ENCODE results near the gene ADAM8. TPM values are rescaled to one million over a fixed set of nuclear protein-coding genes. Genes with fewer than 3 reads are reported as not detected.

The ADAM8 gene
- 1 to 10 TPM; 3.7 to 5.5 TPM for total RNA-seq
- 1.7 TPM for polyA plus RNA-seq (2013, experiment 1 of 2)
- polyA plus RNA-seq (2013, experiment 2 of 2) = 1.2 TPM
- long read RNA-seq, experiment 1 = 0 reads
- long read RNA-seq, experiment 2, partial matches to known transcripts = 2 of 8 reads
- long read RNA-seq, experiment 2, other reads (novel, unspliced or antisense) = 3 of 8 reads
- long read RNA-seq, experiment 3, partial matches to known transcripts = 0 of 6 reads
- long read RNA-seq, experiment 3, other reads (novel, unspliced or antisense) = 3 of 6 reads
- long read RNA-seq, experiment 4 = 0 reads

DNA sequence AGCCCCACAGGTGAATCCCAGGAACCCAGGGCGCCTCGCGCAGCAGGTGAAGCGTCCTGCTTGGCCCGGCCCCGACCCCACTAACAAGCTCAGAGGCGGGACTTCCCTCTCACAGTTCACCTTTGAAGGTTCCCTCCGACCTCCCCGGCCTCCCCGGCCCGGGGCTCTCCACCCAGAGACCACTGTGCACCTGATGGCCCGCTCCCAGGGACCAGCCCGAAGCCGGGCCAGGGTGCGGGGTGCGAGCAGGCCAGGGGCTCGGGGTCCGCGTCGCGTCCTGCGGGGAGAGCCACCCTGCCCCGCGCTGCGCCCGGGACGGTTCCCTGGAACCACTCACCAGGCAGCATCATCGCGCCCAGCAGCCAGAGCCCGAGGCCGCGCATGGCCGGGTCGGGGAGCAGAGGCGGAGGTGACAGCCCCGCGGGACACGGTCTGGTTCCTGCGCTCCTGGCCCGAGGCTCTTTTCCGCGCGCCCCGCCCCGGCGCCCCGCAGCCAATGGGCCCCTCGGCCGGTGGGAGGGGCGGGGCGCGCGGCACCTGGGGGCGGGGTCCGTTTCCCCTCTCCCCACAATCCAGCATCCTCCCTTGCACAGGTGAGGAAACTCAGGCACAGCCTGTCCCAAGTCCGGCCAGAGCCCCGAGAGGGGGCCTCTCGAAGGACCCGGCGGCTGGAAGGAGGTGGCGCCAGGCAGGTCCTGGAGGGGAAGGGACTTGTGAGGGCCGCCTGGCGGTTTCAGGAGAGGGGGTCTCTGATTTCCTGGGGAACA is at the start of gene ADAM8:
Gene ADAM8 (minus strand): TSS at position 434 of the 767 bp plus-strand sequence. CDS start 51 bp downstream, at position 383.
- Mint-ChIP-seq H3K9me3 (no peaks in the 10 kb centered on the region), H3K27ac (no peak within 1 kb of the TSS), H3K27me3 (ENCODE audit: insufficient read depth) (peaks cover 6% of the 10 kb centered on the region), H3K4me3 (peak within 1 kb of the TSS; percentile 34), H3K4me1 (no peaks in the 10 kb centered on the region), H3K36me3 (ENCODE audit: low read depth) (no peaks in the 10 kb centered on the region)
- Histone ChIP-seq H3K27ac (ENCODE audit: low read depth, low read length) (no peak within 1 kb of the TSS), H3K36me3 (ENCODE audit: control insufficient read depth, insufficient read depth, low read length) (peaks cover 5% of the 10 kb centered on the region), H3K4me3 (ENCODE audit: low read length) (peak within 1 kb of the TSS; percentile 29), H3K4me1 (ENCODE audit: control insufficient read depth, insufficient read depth, low read length) (peaks cover 4% of the 10 kb centered on the region), H3K9ac (ENCODE audit: extremely low read depth, low read length, poor library complexity, severe bottlenecking) (no peak within 1 kb of the TSS), H3K27me3 (ENCODE audit: control insufficient read depth, insufficient read depth, low read length, poor library complexity, severe bottlenecking) (peaks cover 9% of the 10 kb centered on the region), H3K9me3 (ENCODE audit: control insufficient read depth, low read length) (no peaks in the 10 kb centered on the region)
- 12 to 15% methylated on average over 25 to 61 of the region's 63 CpGs for WGBS, 2 experiments (ENCODE audit: insufficient coverage in 1 of 2, insufficient read length in 1 of 2)
- TF ChIP-seq, protein P1, sequence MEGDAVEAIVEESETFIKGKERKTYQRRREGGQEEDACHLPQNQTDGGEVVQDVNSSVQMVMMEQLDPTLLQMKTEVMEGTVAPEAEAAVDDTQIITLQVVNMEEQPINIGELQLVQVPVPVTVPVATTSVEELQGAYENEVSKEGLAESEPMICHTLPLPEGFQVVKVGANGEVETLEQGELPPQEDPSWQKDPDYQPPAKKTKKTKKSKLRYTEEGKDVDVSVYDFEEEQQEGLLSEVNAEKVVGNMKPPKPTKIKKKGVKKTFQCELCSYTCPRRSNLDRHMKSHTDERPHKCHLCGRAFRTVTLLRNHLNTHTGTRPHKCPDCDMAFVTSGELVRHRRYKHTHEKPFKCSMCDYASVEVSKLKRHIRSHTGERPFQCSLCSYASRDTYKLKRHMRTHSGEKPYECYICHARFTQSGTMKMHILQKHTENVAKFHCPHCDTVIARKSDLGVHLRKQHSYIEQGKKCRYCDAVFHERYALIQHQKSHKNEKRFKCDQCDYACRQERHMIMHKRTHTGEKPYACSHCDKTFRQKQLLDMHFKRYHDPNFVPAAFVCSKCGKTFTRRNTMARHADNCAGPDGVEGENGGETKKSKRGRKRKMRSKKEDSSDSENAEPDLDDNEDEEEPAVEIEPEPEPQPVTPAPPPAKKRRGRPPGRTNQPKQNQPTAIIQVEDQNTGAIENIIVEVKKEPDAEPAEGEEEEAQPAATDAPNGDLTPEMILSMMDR (conservative IDR thresholded peaks at IDR 0.05) = peak; percentile 19
- peak; percentile 93 for DNase-seq

DNA sequence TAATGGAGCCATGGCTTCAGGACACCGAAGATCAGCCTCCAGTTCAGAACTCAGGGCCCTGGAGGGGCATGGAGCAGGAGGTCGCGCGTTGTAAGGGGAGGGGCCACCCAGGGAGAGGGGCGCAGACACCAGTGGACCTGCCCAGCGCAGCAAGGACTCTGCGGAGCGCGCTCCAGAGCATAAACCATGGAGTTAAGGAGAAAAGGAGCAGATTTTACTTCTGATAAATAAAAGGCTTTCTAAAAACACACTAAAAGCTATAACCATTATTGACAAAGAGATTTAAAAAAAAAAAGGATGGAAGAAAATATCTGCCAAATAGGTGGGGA is 49.5 kb upstream of the ADAM8 start:
- no peaks in the 10 kb centered on the region for H3K4me1 ChIP-seq (ENCODE audit: control insufficient read depth, insufficient read depth, low read length)
- H3K27ac ChIP-seq (ENCODE audit: low read depth, low read length) = no peak overlapping the region
- peaks cover 2% of the 10 kb centered on the region for H3K9me3 ChIP-seq (ENCODE audit: control insufficient read depth, low read length)
- Mint-ChIP-seq H3K4me3 (peak overlapping the region; percentile 55), H3K27me3 (ENCODE audit: insufficient read depth) (peaks cover 73% of the 10 kb centered on the region), H3K4me1 (peaks cover 8% of the 10 kb centered on the region), H3K9me3 (no peaks in the 10 kb centered on the region), H3K27ac (no peak overlapping the region), H3K36me3 (ENCODE audit: low read depth) (no peaks in the 10 kb centered on the region)
- DNase-seq = no peak
- TF ChIP-seq, protein P1 (conservative IDR thresholded peaks at IDR 0.05) = no peak
- WGBS, 2 experiments (ENCODE audit: insufficient coverage in 1 of 2, insufficient read length in 1 of 2) = 12 to 35% methylated on average over 3 to 7 of the region's 9 CpGs
- H3K36me3 ChIP-seq (ENCODE audit: control insufficient read depth, insufficient read depth, low read length) = no peaks in the 10 kb centered on the region
- H3K4me3 ChIP-seq (ENCODE audit: low read length) = peak overlapping the region; percentile 36
- no peak overlapping the region for H3K9ac ChIP-seq (ENCODE audit: extremely low read depth, low read length, poor library complexity, severe bottlenecking)
- peaks cover 61% of the 10 kb centered on the region for H3K27me3 ChIP-seq (ENCODE audit: control insufficient read depth, insufficient read depth, low read length, poor library complexity, severe bottlenecking)

DNA sequence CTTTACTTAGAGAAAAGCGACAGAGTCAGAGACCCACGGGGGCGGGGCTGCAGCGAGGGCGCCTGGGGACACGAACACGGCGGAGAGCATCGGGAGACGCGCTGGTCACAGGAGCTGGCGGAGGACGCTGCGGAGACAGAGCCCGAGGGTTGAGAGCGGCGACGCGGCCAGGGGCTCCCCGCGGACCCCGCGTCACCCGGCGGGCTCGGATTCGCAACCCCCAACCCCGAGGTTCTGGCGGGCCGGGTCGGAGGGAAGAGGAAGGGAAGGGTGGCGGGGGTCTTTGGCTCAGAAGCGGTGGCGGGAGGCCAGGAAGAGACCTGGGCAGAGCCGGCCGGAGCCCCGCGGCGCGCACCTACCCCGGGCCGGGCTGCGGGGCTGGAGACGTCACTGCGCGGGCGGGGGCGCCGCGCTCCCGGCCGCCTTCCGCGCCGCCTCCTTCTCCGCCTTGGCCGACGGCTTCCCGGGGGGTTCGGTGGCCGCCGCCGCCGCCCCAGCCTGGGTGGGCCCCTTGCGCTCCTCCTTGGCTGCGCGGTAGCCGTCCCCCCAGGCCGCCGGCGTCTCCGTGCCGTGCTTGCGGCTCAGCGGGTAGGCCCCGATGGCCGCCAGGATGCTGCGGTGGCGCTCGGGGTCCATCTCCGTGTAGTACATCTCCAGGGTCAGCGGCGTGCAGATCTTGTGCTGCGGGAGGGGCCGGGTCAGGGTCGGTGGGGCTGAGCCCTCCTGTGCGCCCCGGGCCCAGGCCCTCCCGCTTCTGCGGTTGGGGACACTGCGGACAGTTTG is 49.0 kb upstream of the ADAM8 start:
- TF ChIP-seq, protein P1 (conservative IDR thresholded peaks at IDR 0.05) = no peak
- peaks cover 8% of the 10 kb centered on the region for H3K9me3 ChIP-seq (ENCODE audit: control insufficient read depth, low read length)
- peaks cover 55% of the 10 kb centered on the region for H3K27me3 ChIP-seq (ENCODE audit: control insufficient read depth, insufficient read depth, low read length, poor library complexity, severe bottlenecking)
- H3K4me1 ChIP-seq (ENCODE audit: control insufficient read depth, insufficient read depth, low read length) = no peaks in the 10 kb centered on the region
- 6 to 10% methylated on average over 40 to 91 of the region's 91 CpGs for WGBS, 2 experiments (ENCODE audit: insufficient coverage in 1 of 2, insufficient read length in 1 of 2)
- no peak overlapping the region for H3K9ac ChIP-seq (ENCODE audit: extremely low read depth, low read length, poor library complexity, severe bottlenecking)
- no peak overlapping the region for H3K27ac ChIP-seq (ENCODE audit: low read depth, low read length)
- no peaks in the 10 kb centered on the region for H3K9me3 Mint-ChIP-seq
- peak; percentile 78 for DNase-seq
- no peak overlapping the region for H3K27ac Mint-ChIP-seq
- peak overlapping the region; percentile 36 for H3K4me3 ChIP-seq (ENCODE audit: low read length)
- H3K36me3 Mint-ChIP-seq (ENCODE audit: low read depth) = no peaks in the 10 kb centered on the region
- H3K36me3 ChIP-seq (ENCODE audit: control insufficient read depth, insufficient read depth, low read length) = no peaks in the 10 kb centered on the region
- H3K4me1 Mint-ChIP-seq = peaks cover 8% of the 10 kb centered on the region
- H3K4me3 Mint-ChIP-seq = peak overlapping the region; percentile 55
- H3K27me3 Mint-ChIP-seq (ENCODE audit: insufficient read depth) = peaks cover 68% of the 10 kb centered on the region
